Body of pancreas (tissue), 4 donors: ENCODE results near the gene ROBO2. TPM values are rescaled to one million over a fixed set of nuclear protein-coding genes. Genes with fewer than 3 reads are reported as not detected.

ENCODE experiments used
- ATAC-seq: fragments of 150-250 bp; one replicate; pipeline ENCODE4 v1.9.1; 2016
- DNase-seq, 4 donors: peaks; one replicate each; pipeline ENCODE4 v3.0.0-alpha.2; 2019
- H3K27ac ChIP-seq, 4 donors: fragments of 200-600 bp; sonication (generic); 1 replicate in 3 of 4; 2 replicates in 1 of 4; pipeline versions ENCODE4 v1.5.1 to v1.6.1; 2016 to 2019; ENCODE audit warnings: mild to moderate bottlenecking in 1 of 4, mixed read lengths in 1 of 4, moderate library complexity in 1 of 4
- H3K27me3 ChIP-seq, 2 donors: fragments of 200-600 bp; sonication (generic); one replicate each; pipeline ENCODE4 v1.6.0; 2016; ENCODE audit warnings: mild to moderate bottlenecking in 1 of 2
- H3K36me3 ChIP-seq, 2 donors: fragments of 200-600 bp; sonication (generic); replicated peaks in 1 of 2; 2 replicates each; pipeline ENCODE4 v1.5.1; 2016; ENCODE audit warnings: low read depth in 2 of 2; ENCODE audit not compliant: insufficient read depth in 1 of 2
- H3K4me1 ChIP-seq: fragments of 200-600 bp; sonication (generic); one replicate; pipeline ENCODE4 v1.6.0; 2016
- H3K4me3 ChIP-seq, 2 donors: fragments of 200-600 bp; sonication (generic); 1 replicate in 1 of 2; 2 replicates in 1 of 2; pipeline ENCODE4 v1.5.1; 2016 to 2019
- H3K9me3 ChIP-seq, 3 donors: fragments of 200-600 bp; sonication (generic); 1 replicate in 2 of 3; 2 replicates in 1 of 3; pipeline ENCODE4 v1.5.1; 2016
- CTCF ChIP-seq, 7 experiments: fragments of 450-650 bp in 4 of 7; fragments of 200-600 bp in 3 of 7; sonication (generic) in 3 of 7; IDR thresholded peaks; one replicate each; pipeline ENCODE4 v1.5.1; 2016 to 2019; ENCODE audit warnings: antibody characterized with exemption in 7 of 7
- POLR2A ChIP-seq, 3 donors: fragments of 450-650 bp; IDR thresholded peaks; one replicate each; pipeline ENCODE4 v1.6.1; 2016; ENCODE audit warnings: antibody characterized with exemption in 3 of 3, mild to moderate bottlenecking in 2 of 3
- WGBS, 2 donors: methylation state at CpG; one replicate each; pipeline ENCODE4 v1.1.5; 2017; 5-methylcytosine and 5-hydroxymethylcytosine counted together
- intact Hi-C: fragments of 100-400 bp; cut with DNase I; formaldehyde crosslinking; loops from one replicate; pipeline ENCODE4 v1.15.1; 2023
- total RNA-seq, 2 donors: library from RNA; depleted of rRNA; stranded (reverse); fragments of >200 nt; gene quantifications; one replicate each; pipeline ENCODE4 v1.1.0, GENCODE V29; 2016

ROBO2 gene
- total RNA-seq, 2 donors from 2014 or later, result 1.3 to 3.0 TPM

- H3K36me3 ChIP-seq, result no peaks in the 10 kb centered on the region
- H3K4me3 ChIP-seq, result no peak overlapping the region
- H3K27ac ChIP-seq, result no peak overlapping the region
- no peaks in the 10 kb centered on the region for H3K9me3 ChIP-seq
- intact Hi-C loops, result no loop called here
- DNase-seq, result no peak
- TF ChIP-seq CTCF (IDR thresholded peaks at IDR 0.05) (no peak), POLR2A (IDR thresholded peaks at IDR 0.05) (no peak)
- no peaks in the 10 kb centered on the region for H3K27me3 ChIP-seq
- no peaks in the 10 kb centered on the region for H3K4me1 ChIP-seq
- ATAC-seq, result no peak
Measured at GRCh38 chr3:77426531-77426930, 386.6 kb downstream of the ROBO2 start.

GRCh38 chr3:77427528-77427927, 387.6 kb downstream of the ROBO2 start:
- WGBS, 2 donors, result 44 to 53% methylated on average over 3 of the region's 3 CpGs
- Histone ChIP-seq H3K27ac (no peak overlapping the region), H3K27me3 (no peaks in the 10 kb centered on the region), H3K36me3 (no peaks in the 10 kb centered on the region), H3K4me1 (no peaks in the 10 kb centered on the region), H3K9me3 (no peaks in the 10 kb centered on the region), H3K4me3 (no peak overlapping the region)
- DNase-seq (no peak), ATAC-seq (no peak)
- intact Hi-C loops, result no loop called here
- TF ChIP-seq POLR2A (IDR thresholded peaks at IDR 0.05) (no peak), CTCF (IDR thresholded peaks at IDR 0.05) (no peak)

GRCh38 chr3:77436908-77437307, 397.0 kb downstream of the ROBO2 start:
- no peak for DNase-seq
- H3K27me3 ChIP-seq, result no peaks in the 10 kb centered on the region
- TF ChIP-seq CTCF (IDR thresholded peaks at IDR 0.05), result no peak
- no peaks in the 10 kb centered on the region for H3K36me3 ChIP-seq
- H3K27ac ChIP-seq, result no peak overlapping the region
- H3K4me3 ChIP-seq, result no peak overlapping the region
- H3K4me1 ChIP-seq, result no peaks in the 10 kb centered on the region
- ATAC-seq, result no peak
- intact Hi-C loops, result no loop called here
- no peaks in the 10 kb centered on the region for H3K9me3 ChIP-seq

- Histone ChIP-seq H3K4me3 (no peak overlapping the region), H3K27ac (no peak overlapping the region), H3K4me1 (no peaks in the 10 kb centered on the region), H3K27me3 (no peaks in the 10 kb centered on the region), H3K9me3 (no peaks in the 10 kb centered on the region), H3K36me3 (no peaks in the 10 kb centered on the region)
- no peak for DNase-seq
- intact Hi-C loops, result no loop called here
- TF ChIP-seq CTCF (IDR thresholded peaks at IDR 0.05) (no peak), POLR2A (IDR thresholded peaks at IDR 0.05) (no peak)
- WGBS, 2 donors, result 34 to 38% methylated on average over 1 of the region's 1 CpG
- ATAC-seq, result no peak
Measured at GRCh38 chr3:77446084-77446483, 406.2 kb downstream of the ROBO2 start.

- Histone ChIP-seq H3K27ac (no peak overlapping the region), H3K27me3 (no peaks in the 10 kb centered on the region), H3K4me3 (no peak overlapping the region), H3K36me3 (no peaks in the 10 kb centered on the region), H3K9me3 (no peaks in the 10 kb centered on the region), H3K4me1 (no peaks in the 10 kb centered on the region)
- intact Hi-C loops, result no loop called here
- no peak for DNase-seq
- ATAC-seq, result no peak
- TF ChIP-seq CTCF (IDR thresholded peaks at IDR 0.05) (no peak), POLR2A (IDR thresholded peaks at IDR 0.05) (no peak)
Measured at GRCh38 chr3:77446761-77447160, 406.9 kb downstream of the ROBO2 start.
